Epidermal melanocyte (primary cell): Measurements from ENCODE around the gene AKTIP.

ENCODE experiments used
- DNase-seq: peaks from one replicate; pipeline ENCODE4 v3.0.0; 2011; ENCODE audit warnings: low spot score; ENCODE audit not compliant: insufficient read length

Gene AKTIP

GRCh38 chr16:53482123-53482522 lies 20.9 kb downstream of the AKTIP start:
- no peak for DNase-seq

DNA sequence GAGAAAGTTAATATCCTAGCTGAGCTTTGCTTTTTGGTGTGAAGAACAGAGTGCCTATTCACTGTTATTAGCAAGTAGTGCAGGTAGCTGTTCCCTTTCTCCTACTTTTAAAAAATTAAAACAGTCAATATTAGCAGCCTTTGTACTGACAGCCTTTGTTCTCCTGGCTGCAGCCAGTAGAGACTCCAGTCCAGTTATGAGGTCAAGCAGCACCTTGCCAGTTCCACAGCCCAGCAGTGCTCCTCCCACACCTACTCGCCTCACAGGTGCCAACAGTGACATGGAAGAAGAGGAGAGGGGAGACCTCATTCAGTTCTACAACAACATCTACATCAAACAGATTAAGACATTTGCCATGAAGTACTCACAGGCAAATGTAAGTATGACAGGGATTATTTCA lies 22.6 kb downstream of the AKTIP start:
- DNase-seq = no peak

- no peak for DNase-seq
These were observed 24.0 kb downstream of the AKTIP start for GRCh38 chr16:53478965-53479364.

GRCh38 chr16:53476867-53477266 lies 26.1 kb downstream of the AKTIP start:
- DNase-seq = no peak

- DNase-seq = no peak
These were observed 37.3 kb downstream of the AKTIP start for GRCh38 chr16:53465606-53466280.

- no peak for DNase-seq
These were observed 44.4 kb downstream of the AKTIP start for GRCh38 chr16:53458635-53459034.

- no peak for DNase-seq
These were observed 45.3 kb downstream of the AKTIP start for GRCh38 chr16:53457670-53458069.

- DNase-seq = no peak
These were observed 46.4 kb downstream of the AKTIP start for GRCh38 chr16:53456625-53457024.

- DNase-seq = no peak
These were observed 49.1 kb downstream of the AKTIP start for GRCh38 chr16:53453928-53454327.

GRCh38 chr16:53449816-53450517 lies 53.0 kb downstream of the AKTIP start:
- DNase-seq = no peak

DNA sequence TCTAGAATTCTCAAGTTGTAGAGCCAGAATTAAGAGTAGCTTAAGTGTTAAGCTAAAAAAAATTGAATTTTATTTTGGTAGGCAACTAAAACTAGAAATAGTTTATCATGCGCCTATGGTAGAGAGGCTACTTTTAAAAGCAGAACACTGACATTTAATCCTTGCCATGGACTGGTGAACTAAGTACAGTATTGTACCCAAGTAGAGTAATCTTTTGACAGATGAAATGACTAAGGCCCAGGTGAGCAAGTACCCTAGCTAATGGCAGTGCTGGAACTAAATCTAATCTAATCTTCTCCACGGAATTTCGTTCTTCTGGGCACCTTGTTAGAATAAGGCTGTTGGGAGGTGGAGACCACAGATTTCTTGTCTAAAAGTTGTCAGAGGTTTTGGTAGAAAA lies 56.9 kb downstream of the AKTIP start:
- DNase-seq = no peak

GRCh38 chr16:53445534-53445933 lies 57.5 kb downstream of the AKTIP start:
- no peak for DNase-seq
